Osteoblast (primary cell): ENCODE measurements around the gene SPARC. TPM values are rescaled to one million over a fixed set of nuclear protein-coding genes. Genes with fewer than 3 reads are reported as not detected.

Source experiments
- DNase-seq: peaks from one replicate; pipeline ENCODE4 v3.0.0; 2011; ENCODE audit warnings: low spot score, mixed read lengths; ENCODE audit not compliant: insufficient read length; ENCODE audit errors: missing footprints
- H2AFZ ChIP-seq: 2 replicates; pipeline ENCODE4 v1.6.0; 2011; ENCODE audit warnings: mild to moderate bottlenecking, low read length
- H3K27ac ChIP-seq: 2 replicates; pipeline ENCODE4 v1.5.1; 2011; ENCODE audit warnings: mild to moderate bottlenecking, low read depth, low read length, moderate library complexity
- H3K27me3 ChIP-seq: 2 replicates; pipeline ENCODE4 v1.6.0; 2012; ENCODE audit warnings: mild to moderate bottlenecking, control low read depth, inconsistent platforms, low read length, moderate library complexity; ENCODE audit not compliant: insufficient read depth
- H3K36me3 ChIP-seq: 2 replicates; pipeline ENCODE4 v1.5.1; 2011; ENCODE audit warnings: mild to moderate bottlenecking, low read length, control low read depth, moderate library complexity; ENCODE audit not compliant: insufficient read depth
- H3K4me1 ChIP-seq: 2 replicates; pipeline ENCODE4 v1.5.1; 2011; ENCODE audit warnings: mild to moderate bottlenecking, low read length, control low read depth, moderate library complexity; ENCODE audit not compliant: insufficient read depth
- H3K4me2 ChIP-seq: 2 replicates; pipeline ENCODE4 v1.6.0; 2011; ENCODE audit warnings: mild to moderate bottlenecking, low read length; ENCODE audit not compliant: insufficient read depth
- H3K4me3 ChIP-seq: fragments of 200-600 bp; sonication (generic); 3 replicates; pipeline ENCODE4 v1.5.1; 2012; ENCODE audit warnings: mild to moderate bottlenecking, low read length, inconsistent platforms; ENCODE audit not compliant: insufficient read depth
- H3K79me2 ChIP-seq: 2 replicates; pipeline ENCODE4 v1.6.0; 2012; ENCODE audit warnings: mild to moderate bottlenecking, low read length, control low read depth, inconsistent platforms; ENCODE audit not compliant: insufficient read depth
- H3K9me3 ChIP-seq: 2 replicates; pipeline ENCODE4 v1.5.1; 2011; ENCODE audit warnings: low read depth, low read length, control low read depth
- H4K20me1 ChIP-seq: 2 replicates; pipeline ENCODE4 v1.6.0; 2012; ENCODE audit warnings: mild to moderate bottlenecking, low read length, control low read depth; ENCODE audit not compliant: insufficient read depth
- CTCF ChIP-seq: IDR thresholded peaks from 2 replicates; pipeline ENCODE4 v1.5.1; 2011; ENCODE audit warnings: mild to moderate bottlenecking, low read depth, low read length, moderate library complexity; ENCODE audit errors: extremely low read depth
- total RNA-seq: library from RNA; depleted of rRNA; stranded (reverse); fragments of >200 nt; gene quantifications from 2 replicates; pipeline ENCODE4 v1.2.3, GENCODE V29; 2012

Gene SPARC
- total RNA-seq, 1 donor, result 4,046 TPM

GRCh38 chr5:151674626-151675610 is 11.8 kb downstream of the SPARC start:
- Histone ChIP-seq H3K4me1 (peaks cover 98% of the 10 kb centered on the region), H3K79me2 (peaks cover 84% of the 10 kb centered on the region), H4K20me1 (peaks cover 96% of the 10 kb centered on the region), H3K36me3 (peaks cover 97% of the 10 kb centered on the region), H3K4me2 (no peak overlapping the region), H3K9me3 (no peaks in the 10 kb centered on the region), H3K27ac (peak overlapping the region; percentile 89), H3K4me3 (no peak overlapping the region), H2AFZ (no peak overlapping the region), H3K27me3 (no peaks in the 10 kb centered on the region)
- DNase-seq, result no peak
- no peak for TF ChIP-seq CTCF

GRCh38 chr5:151673421-151673820 is 13.3 kb downstream of the SPARC start:
- Histone ChIP-seq H3K4me2 (no peak overlapping the region), H3K79me2 (peaks cover 84% of the 10 kb centered on the region), H4K20me1 (peaks cover 95% of the 10 kb centered on the region), H3K36me3 (peaks cover 97% of the 10 kb centered on the region), H3K27me3 (no peaks in the 10 kb centered on the region), H3K27ac (peak overlapping the region; percentile 84), H3K4me1 (peaks cover 94% of the 10 kb centered on the region), H3K4me3 (no peak overlapping the region), H3K9me3 (no peaks in the 10 kb centered on the region), H2AFZ (no peak overlapping the region)
- no peak for TF ChIP-seq CTCF
- no peak for DNase-seq

GRCh38 chr5:151672516-151672915 is 14.2 kb downstream of the SPARC start:
- Histone ChIP-seq H3K27ac (peak overlapping the region; percentile 84), H3K27me3 (no peaks in the 10 kb centered on the region), H3K4me3 (no peak overlapping the region), H3K9me3 (no peaks in the 10 kb centered on the region), H3K36me3 (peaks cover 98% of the 10 kb centered on the region), H4K20me1 (peaks cover 93% of the 10 kb centered on the region), H2AFZ (no peak overlapping the region), H3K4me1 (peaks cover 85% of the 10 kb centered on the region), H3K79me2 (peaks cover 80% of the 10 kb centered on the region), H3K4me2 (no peak overlapping the region)
- DNase-seq, result no peak
- no peak for TF ChIP-seq CTCF

- Histone ChIP-seq H2AFZ (no peak overlapping the region), H3K4me1 (peaks cover 81% of the 10 kb centered on the region), H3K79me2 (peaks cover 79% of the 10 kb centered on the region), H3K27ac (peak overlapping the region; percentile 84), H3K9me3 (no peaks in the 10 kb centered on the region), H3K36me3 (peaks cover 98% of the 10 kb centered on the region), H4K20me1 (peaks cover 93% of the 10 kb centered on the region), H3K4me3 (no peak overlapping the region), H3K27me3 (no peaks in the 10 kb centered on the region), H3K4me2 (peak overlapping the region; percentile 17)
- no peak for DNase-seq
- TF ChIP-seq CTCF, result no peak
Measured at GRCh38 chr5:151671950-151672349, 14.8 kb downstream of the SPARC start.
